ENCODE results near the gene TUBG2. TPM values are rescaled to one million over a fixed set of nuclear protein-coding genes. Genes with fewer than 3 reads are reported as not detected.

Gene TUBG2
- total RNA-seq, 1 experiment from 2014 or later: 20.9 TPM

- intact Hi-C loops (cut with micrococcal nuclease): no loop called here
- CTCF ChIA-PET: interaction anchor here (0.6 to 1.8 kb wide), 4 partner anchors 10 to 55 kb away, joined by 3 to 9 read pairs (median 4); partner anchors contain the start of gene TUBG2
These were observed 14.3 kb downstream of the TUBG2 start for GRCh38 chr17:42673266-42673884.

More at GRCh38 chr17:42673266-42673884, 14.3 kb downstream of the TUBG2 start:
- TF ChIP-seq ZNF274 (IDR thresholded peaks at IDR 0.05; ENCODE audit: low read depth, low read length) (no peak), FOSL1 (IDR thresholded peaks at IDR 0.05; ENCODE audit: low read depth) (no peak), ZBTB33 (IDR thresholded peaks at IDR 0.05; ENCODE audit: extremely low read depth, insufficient replicate concordance, low read length) (no peak), SRF (IDR thresholded peaks at IDR 0.05; ENCODE audit: low read depth) (no peak), EZH2 (IDR thresholded peaks at IDR 0.05) (no peak), CEBPB (IDR thresholded peaks at IDR 0.05; ENCODE audit: low read depth) (no peak), POLR2AphosphoS5 (IDR thresholded peaks at IDR 0.05; ENCODE audit: low read depth, low read length) (no peak), MAX (IDR thresholded peaks at IDR 0.05) (no peak), SP1 (IDR thresholded peaks at IDR 0.05; ENCODE audit: low read depth) (no peak), CBX3 (IDR thresholded peaks at IDR 0.05; ENCODE audit: low read depth) (no peak), ZFX (IDR thresholded peaks at IDR 0.05) (no peak), POLR2A (IDR thresholded peaks at IDR 0.05; ENCODE audit: borderline replicate concordance, extremely low read depth, insufficient read depth, insufficient read length) (no peak), EZH2phosphoT487 (IDR thresholded peaks at IDR 0.05; ENCODE audit: borderline replicate concordance) (no peak), TCF7L2 (IDR thresholded peaks at IDR 0.05; ENCODE audit: borderline replicate concordance, extremely low read depth, insufficient read depth, insufficient read length) (no peak), ATF3 (IDR thresholded peaks at IDR 0.05) (no peak), YY1 (IDR thresholded peaks at IDR 0.05; ENCODE audit: extremely low read depth, insufficient replicate concordance, low read depth, low read length) (no peak), SIN3A (IDR thresholded peaks at IDR 0.05; ENCODE audit: low read depth) (no peak)
- H3K9me2 ChIP-seq (ENCODE audit: insufficient read depth): no peaks in the 10 kb centered on the region
- ChIA-PET POLR2A (interaction anchor here (1.1 to 2.0 kb wide), 2 partner anchors 64 to 95 kb away, joined by 3 to 4 read pairs; partner anchors contain the start of genes RETREG3 and TUBG1), RAD21 (ENCODE audit: low non-redundant PET in 1 of 2, low total read pairs in 2 of 2, uncharacterized antibody in 2 of 2, unreplicated experiment in 2 of 2) (interaction anchor here in 1 of 2 experiments (0.5 to 1.4 kb wide), 2 partner anchors 67 to 95 kb away, joined by 3 to 4 read pairs; no protein-coding TSS in a partner anchor)
- peaks cover 14 to 36% of the 10 kb centered on the region in 2 experiments for H3K4me1 ChIP-seq (ENCODE audit: control insufficient read depth in 1 of 2, insufficient read depth in 2 of 2, low read length in 2 of 2)
- H2AFZ ChIP-seq (ENCODE audit: low read depth, low read length, poor library complexity, severe bottlenecking): no peak overlapping the region
- no peak overlapping the region for H3K27ac ChIP-seq (ENCODE audit: low read depth, low read length)
- H3K36me3 ChIP-seq (ENCODE audit: control insufficient read depth in 1 of 2, insufficient read depth in 2 of 2, low read length in 2 of 2): peaks cover 21 to 30% of the 10 kb centered on the region in 2 experiments; a peak in 3 of 4 replicates
- no peaks in the 10 kb centered on the region for H3K9me3 ChIP-seq (ENCODE audit: control insufficient read depth in 1 of 2, insufficient read depth in 1 of 2, low read depth in 1 of 2, low read length in 2 of 2)
- ATAC-seq: no peak
- no peak overlapping the region for H3K9ac ChIP-seq (ENCODE audit: low read length)
- no peaks in the 10 kb centered on the region for H4K20me1 ChIP-seq (ENCODE audit: insufficient read depth)
- peaks cover 38% of the 10 kb centered on the region for H3K79me2 ChIP-seq (ENCODE audit: insufficient read depth, low read length)
- peak overlapping the region; percentile 99; the same call in 1 of the 2 replicates for H3K4me2 ChIP-seq (ENCODE audit: low read length)
- no peak overlapping the region for H3K4me3 ChIP-seq (replicated peaks in 1 of 2; ENCODE audit: low read depth in 1 of 2, low read length in 2 of 2)
- BruUV-seq (replicated peaks): no TSS peak
- no peaks in the 10 kb centered on the region for H3K27me3 ChIP-seq (ENCODE audit: insufficient read depth, low read length)
- DNase-seq (ENCODE audit: low read depth, low spot score): no peak
